ENCODE data around the gene SRBD1.

The SRBD1 gene

GRCh38 chr2:45388541-45389100 is 222.4 kb downstream of the SRBD1 start:
- no peak for TF ChIP-seq CTCF (IDR thresholded peaks at IDR 0.05; ENCODE audit: low read depth, low read length)
- DNase-seq (ENCODE audit: low read depth in 2 of 2): no peak
- H3K4me3 ChIP-seq (replicated peaks in 1 of 2; ENCODE audit: low read depth in 2 of 2, low read length in 2 of 2): no peak overlapping the region

- DNase-seq (ENCODE audit: low read depth in 2 of 2): peak; percentile 54 to 81
- TF ChIP-seq CTCF (IDR thresholded peaks at IDR 0.05; ENCODE audit: low read depth, low read length): no peak
- H3K4me3 ChIP-seq (replicated peaks in 1 of 2; ENCODE audit: low read depth in 2 of 2, low read length in 2 of 2): no peak overlapping the region
Measured at GRCh38 chr2:45382744-45383143, 228.3 kb downstream of the SRBD1 start.

- no peak overlapping the region for H3K4me3 ChIP-seq (replicated peaks in 1 of 2; ENCODE audit: low read depth in 2 of 2, low read length in 2 of 2)
- TF ChIP-seq CTCF (IDR thresholded peaks at IDR 0.05; ENCODE audit: low read depth, low read length): no peak
- DNase-seq (ENCODE audit: low read depth in 2 of 2): peak; percentile 22 to 78
Measured at GRCh38 chr2:45380131-45380836, 230.8 kb downstream of the SRBD1 start.

GRCh38 chr2:45379399-45380087 is 231.5 kb downstream of the SRBD1 start:
- H3K4me3 ChIP-seq (replicated peaks in 1 of 2; ENCODE audit: low read depth in 2 of 2, low read length in 2 of 2): no peak overlapping the region
- TF ChIP-seq CTCF (IDR thresholded peaks at IDR 0.05; ENCODE audit: low read depth, low read length): no peak
- DNase-seq (ENCODE audit: low read depth in 2 of 2): peak; percentile 14 to 24

GRCh38 chr2:45373534-45373933 is 237.5 kb downstream of the SRBD1 start:
- no peak for TF ChIP-seq CTCF (IDR thresholded peaks at IDR 0.05; ENCODE audit: low read depth, low read length)
- no peak overlapping the region for H3K4me3 ChIP-seq (replicated peaks in 1 of 2; ENCODE audit: low read depth in 2 of 2, low read length in 2 of 2)
- DNase-seq (ENCODE audit: low read depth in 2 of 2): no peak

- DNase-seq (ENCODE audit: low read depth in 2 of 2): peak; percentile 57 to 69
- TF ChIP-seq CTCF (IDR thresholded peaks at IDR 0.05; ENCODE audit: low read depth, low read length): no peak
- no peak overlapping the region for H3K4me3 ChIP-seq (replicated peaks in 1 of 2; ENCODE audit: low read depth in 2 of 2, low read length in 2 of 2)
Measured at GRCh38 chr2:45370369-45370768, 240.7 kb downstream of the SRBD1 start.
